H9 (cell line): Measurements from ENCODE around the gene TSPEAR. TPM values are rescaled to one million over a fixed set of nuclear protein-coding genes. Genes with fewer than 3 reads are reported as not detected.

Source experiments
- DNase-seq: peaks from one replicate; pipeline ENCODE4 v3.0.0-alpha.2; 2017
- H2AFZ ChIP-seq: one replicate; pipeline ENCODE4 v1.6.1; 2013; ENCODE audit warnings: mild to moderate bottlenecking, low read length, control low read depth, moderate library complexity
- H2AK5ac ChIP-seq: 2 replicates; pipeline ENCODE4 v1.6.1; 2013; ENCODE audit warnings: low read length, control low read depth, mixed read lengths; ENCODE audit not compliant: insufficient read length
- H2BK120ac ChIP-seq: one replicate; pipeline ENCODE4 v1.6.1; 2013; ENCODE audit warnings: low read depth, mild to moderate bottlenecking, low read length, control low read depth, inconsistent platforms; ENCODE audit not compliant: poor library complexity, severe bottlenecking
- H2BK12ac ChIP-seq: 2 replicates; pipeline ENCODE4 v1.6.1; 2013; ENCODE audit warnings: low read length, control low read depth, mixed read lengths, low read depth; ENCODE audit not compliant: insufficient read length
- H2BK15ac ChIP-seq: 2 replicates; pipeline ENCODE4 v1.6.1; 2013; ENCODE audit warnings: low read depth, low read length, control low read depth
- H2BK20ac ChIP-seq: one replicate; pipeline ENCODE4 v1.6.1; 2013; ENCODE audit warnings: low read depth, mild to moderate bottlenecking, low read length, control low read depth, inconsistent platforms; ENCODE audit not compliant: poor library complexity, severe bottlenecking
- H2BK5ac ChIP-seq: 2 replicates; pipeline ENCODE4 v1.6.1; 2013; ENCODE audit warnings: low read length, control low read depth, mixed read lengths; ENCODE audit not compliant: insufficient read length
- H3K14ac ChIP-seq: 2 replicates; pipeline ENCODE4 v1.6.1; 2013; ENCODE audit warnings: low read length, control low read depth; ENCODE audit not compliant: insufficient read depth
- H3K18ac ChIP-seq: 2 replicates; pipeline ENCODE4 v1.6.1; 2013; ENCODE audit warnings: low read depth, mild to moderate bottlenecking, mixed read lengths, low read length, control low read depth; ENCODE audit not compliant: insufficient read length
- H3K23ac ChIP-seq: 2 replicates; pipeline ENCODE4 v1.6.1; 2013; ENCODE audit warnings: low read length, control low read depth, mixed read lengths, low read depth; ENCODE audit not compliant: insufficient read length
- H3K23me2 ChIP-seq: 2 replicates; pipeline ENCODE4 v1.6.1; 2013; ENCODE audit warnings: low read depth, mild to moderate bottlenecking, mixed read lengths, low read length, control low read depth; ENCODE audit not compliant: insufficient read length, poor library complexity, severe bottlenecking
- H3K27ac ChIP-seq: 2 replicates; pipeline ENCODE4 v1.5.1; 2013; ENCODE audit warnings: low read length, control low read depth, mixed read lengths, low read depth; ENCODE audit not compliant: insufficient read length
- H3K27me3 ChIP-seq: 2 replicates; pipeline ENCODE4 v1.6.1; 2013; ENCODE audit warnings: low read length, control low read depth, inconsistent platforms; ENCODE audit not compliant: insufficient read depth
- H3K4ac ChIP-seq: 2 replicates; pipeline ENCODE4 v1.6.1; 2013; ENCODE audit warnings: low read depth, mild to moderate bottlenecking, control low read depth, inconsistent platforms, low read length, moderate library complexity
- H3K4me1 ChIP-seq: 2 replicates; pipeline ENCODE4 v1.6.1; 2013; ENCODE audit warnings: low read length, control low read depth, inconsistent platforms; ENCODE audit not compliant: insufficient read depth
- H3K4me2 ChIP-seq: 2 replicates; pipeline ENCODE4 v1.6.1; 2013; ENCODE audit warnings: low read length, control low read depth, mixed read lengths; ENCODE audit not compliant: insufficient read length, insufficient read depth
- H3K56ac ChIP-seq: 2 replicates; pipeline ENCODE4 v1.6.1; 2013; ENCODE audit warnings: low read depth, mild to moderate bottlenecking, mixed read lengths, low read length, control low read depth; ENCODE audit not compliant: insufficient read length
- H3K79me1 ChIP-seq: 2 replicates; pipeline ENCODE4 v1.6.1; 2013; ENCODE audit warnings: low read depth, mild to moderate bottlenecking, moderate library complexity, low read length, control low read depth, inconsistent platforms; ENCODE audit not compliant: insufficient read depth, poor library complexity, severe bottlenecking
- H3K79me2 ChIP-seq: 2 replicates; pipeline ENCODE4 v1.6.1; 2013; ENCODE audit warnings: low read length, control low read depth, inconsistent platforms; ENCODE audit not compliant: insufficient read depth
- H3K9ac ChIP-seq: 2 replicates; pipeline ENCODE4 v1.6.1; 2013; ENCODE audit warnings: low read length, control low read depth, mixed read lengths; ENCODE audit not compliant: insufficient read length; ENCODE audit errors: extremely low read depth
- H3K9me3 ChIP-seq: one replicate; pipeline ENCODE4 v1.6.1; 2013; ENCODE audit warnings: low read depth, low read length, inconsistent platforms; ENCODE audit not compliant: control insufficient read depth
- H3T11ph ChIP-seq: one replicate; pipeline ENCODE4 v1.6.1; 2013; ENCODE audit warnings: mild to moderate bottlenecking, low read length, control low read depth, inconsistent platforms
- H4K20me1 ChIP-seq: one replicate; pipeline ENCODE4 v1.6.1; 2013; ENCODE audit not compliant: control insufficient read depth, insufficient read length, insufficient read depth
- H4K5ac ChIP-seq: 2 replicates; pipeline ENCODE4 v1.6.1; 2013; ENCODE audit warnings: low read depth, mild to moderate bottlenecking, mixed read lengths, low read length, control low read depth; ENCODE audit not compliant: insufficient read length
- H4K8ac ChIP-seq: replicated peaks from 2 replicates; pipeline ENCODE4 v1.6.1; 2013; ENCODE audit warnings: low read length, control low read depth, mixed read lengths, low read depth; ENCODE audit not compliant: insufficient read length
- H4K91ac ChIP-seq: 2 replicates; pipeline ENCODE4 v1.6.1; 2013; ENCODE audit warnings: low read depth, mild to moderate bottlenecking, moderate library complexity, mixed read lengths, low read length, control low read depth; ENCODE audit not compliant: insufficient read length
- H3K27ac Mint-ChIP-seq, 3 experiments: 2 replicates in 2 of 3; 3 replicates in 1 of 3; pipeline ENCODE4 v1.8.0; 2020 to 2021; ENCODE audit warnings: mixed read lengths in 3 of 3, mild to moderate bottlenecking in 1 of 3, moderate library complexity in 1 of 3
- H3K27me3 Mint-ChIP-seq: 2 replicates; pipeline ENCODE4 v1.8.0; 2021; ENCODE audit warnings: low read depth, mild to moderate bottlenecking, moderate library complexity, mixed read lengths
- H3K36me3 Mint-ChIP-seq, 3 experiments: 2 replicates in 2 of 3; 3 replicates in 1 of 3; pipeline ENCODE4 v1.8.0; 2020 to 2021; ENCODE audit warnings: low read depth in 3 of 3, mixed read lengths in 3 of 3; ENCODE audit not compliant: insufficient read depth in 1 of 3
- H3K4me1 Mint-ChIP-seq, 2 experiments: 2 replicates each; pipeline ENCODE4 v1.8.0; 2020; ENCODE audit warnings: mixed read lengths in 2 of 2
- H3K4me3 Mint-ChIP-seq, 2 experiments: 2 replicates in 1 of 2; 3 replicates in 1 of 2; pipeline ENCODE4 v1.8.0; 2020 to 2021; ENCODE audit warnings: mild to moderate bottlenecking in 2 of 2, mixed read lengths in 2 of 2, moderate library complexity in 1 of 2
- H3K9me3 Mint-ChIP-seq, 2 experiments: 2 replicates in 1 of 2; 3 replicates in 1 of 2; pipeline ENCODE4 v1.8.0; 2020; ENCODE audit warnings: mild to moderate bottlenecking in 2 of 2, mixed read lengths in 2 of 2, moderate library complexity in 1 of 2
- CTCF ChIP-seq: fragments of 200-600 bp; sonication (generic); conservative IDR thresholded peaks from 3 replicates; pipeline ENCODE4 v1.8.0; 2021; ENCODE audit warnings: antibody characterized with exemption, mild to moderate bottlenecking
- WGBS: extraction: QIAGEN DNeasy Blood & Tissue Kit; methylation state at CpG from one replicate; pipeline ENCODE4 v1.1.7; 2013; ENCODE audit warnings: missing lambda C conversion rate, low lambda C conversion rate, mixed read lengths; ENCODE audit not compliant: insufficient read length; ENCODE audit errors: extremely low coverage; 5-methylcytosine and 5-hydroxymethylcytosine counted together
- total RNA-seq: library from RNA; stranded (reverse); gene quantifications from 2 replicates; pipeline ENCODE4 v1.2.1, GENCODE V29; 2021

TSPEAR gene
- total RNA-seq, 1 experiment from 2014 or later = 1.3 TPM

GRCh38 chr21:44599264-44600029 lies 111.9 kb downstream of the TSPEAR start:
- Histone ChIP-seq H2BK20ac (no peak overlapping the region), H3K18ac (no peak overlapping the region), H2AK5ac (no peak overlapping the region), H3K4me1 (no peaks in the 10 kb centered on the region), H2BK120ac (no peak overlapping the region), H2BK12ac (no peak overlapping the region), H3K27me3 (no peaks in the 10 kb centered on the region), H3K27ac (no peak overlapping the region), H3K9ac (no peak overlapping the region), H3K79me1 (no peaks in the 10 kb centered on the region), H3K14ac (no peak overlapping the region), H4K91ac (no peak overlapping the region), H3K56ac (no peak overlapping the region), H4K20me1 (no peaks in the 10 kb centered on the region), H3K4ac (no peak overlapping the region), H2BK15ac (no peak overlapping the region), H2BK5ac (no peak overlapping the region), H3K4me2 (no peak overlapping the region), H4K5ac (no peak overlapping the region), H3T11ph (no peak overlapping the region), H3K9me3 (no peaks in the 10 kb centered on the region), H3K79me2 (no peaks in the 10 kb centered on the region), H4K8ac (no peak overlapping the region), H3K23ac (no peak overlapping the region), H2AFZ (no peak overlapping the region), H3K23me2 (no peaks in the 10 kb centered on the region)
- H3K36me3 Mint-ChIP-seq = peaks cover 0 to 4% (median 0%) of the 10 kb centered on the region in 3 experiments; a peak in 1 of 7 replicates
- H3K4me1 Mint-ChIP-seq = peaks cover 37 to 44% of the 10 kb centered on the region in 2 experiments
- H3K27ac Mint-ChIP-seq = peak overlapping the region in 2 of 3 experiments; percentile 55 to 90; a peak in 5 of 7 replicates
- H3K27me3 Mint-ChIP-seq = peaks cover 8% of the 10 kb centered on the region
- peak; percentile 28 for DNase-seq
- no peak for TF ChIP-seq CTCF
- no peak overlapping the region for H3K4me3 Mint-ChIP-seq
- H3K9me3 Mint-ChIP-seq = no peaks in the 10 kb centered on the region; a peak in 2 of 5 replicates
- WGBS = no CpG with 5 or more reads among the region's 8 CpGs
